PC-3 (cell line): ENCODE measurements around the gene ITM2C. TPM values are rescaled to one million over a fixed set of nuclear protein-coding genes. Genes with fewer than 3 reads are reported as not detected.
A peak's percentile ranks its signal among the peaks of the same experiment; 100 is the strongest.

ENCODE experiments used
- ATAC-seq: fragments of 200-7000 bp; cut with Tn5 transposase; 2 replicates; pipeline ENCODE4 v1.9.1; 2020; ENCODE audit warnings: mild to moderate bottlenecking, moderate library complexity
- BruUV-seq: library from RNA; stranded (reverse); fragments of 400-500 nt; replicated peaks from 2 replicates; lab custom pipeline; 2021; lab: Mats Ljungman, UMichigan
- CTCF ChIA-PET: fragments of 300-600 bp; sonication (Branson Sonifier 250); formaldehyde crosslinking; loops from one replicate; lab custom pipeline; 2022; ENCODE audit warnings: antibody characterized with exemption; lab: Charles Lee
- POLR2A ChIA-PET: fragments of 300-600 bp; sonication (Branson Sonifier 250); formaldehyde crosslinking; loops from one replicate; lab custom pipeline; 2022; ENCODE audit warnings: antibody characterized with exemption; ENCODE audit not compliant: unreplicated experiment; lab: Charles Lee
- DNase-seq: peaks from one replicate; pipeline ENCODE4 v3.0.0-alpha.2; 2015
- H2AFZ ChIP-seq: fragments of 300-600 bp; sonication (generic); 2 replicates; pipeline ENCODE4 v1.6.0; 2016; ENCODE audit warnings: antibody characterized with exemption, low read length
- H3F3A ChIP-seq: fragments of 300-600 bp; sonication (generic); one replicate; pipeline ENCODE4 v1.6.0; 2017; ENCODE audit warnings: antibody characterized with exemption, low read length, control low read depth, mild to moderate bottlenecking; ENCODE audit not compliant: unreplicated experiment
- H3K27ac ChIP-seq: fragments of 300-600 bp; sonication (generic); 2 replicates; pipeline ENCODE4 v1.5.1; 2016; ENCODE audit warnings: mild to moderate bottlenecking, low read length
- H3K27me3 ChIP-seq: fragments of 300-600 bp; sonication (generic); 2 replicates; pipeline ENCODE4 v1.6.1; 2016; ENCODE audit warnings: low read length, mixed read lengths
- H3K36me3 ChIP-seq: fragments of 300-600 bp; sonication (generic); 2 replicates; pipeline ENCODE4 v1.6.1; 2016; ENCODE audit warnings: low read depth, mixed run types, low read length, mixed read lengths
- H3K4me1 ChIP-seq: fragments of 300-600 bp; sonication (generic); 2 replicates; pipeline ENCODE4 v1.5.1; 2016; ENCODE audit warnings: low read length; ENCODE audit not compliant: insufficient read depth
- H3K4me2 ChIP-seq: fragments of 300-600 bp; sonication (generic); 2 replicates; pipeline ENCODE4 v1.6.0; 2016; ENCODE audit warnings: low read length
- H3K4me3 ChIP-seq: fragments of 300-600 bp; sonication (generic); 2 replicates; pipeline ENCODE4 v1.5.1; 2016; ENCODE audit warnings: mild to moderate bottlenecking, low read length, mixed read lengths
- H3K79me2 ChIP-seq: fragments of 300-600 bp; sonication (generic); 2 replicates; pipeline ENCODE4 v1.6.1; 2017; ENCODE audit warnings: low read length, mixed read lengths
- H3K9ac ChIP-seq: fragments of 300-600 bp; sonication (generic); 2 replicates; pipeline ENCODE4 v1.6.0; 2016; ENCODE audit warnings: mild to moderate bottlenecking, low read length
- H3K9me2 ChIP-seq: fragments of 300-600 bp; sonication (generic); replicated peaks from 2 replicates; pipeline ENCODE4 v1.6.1; 2016; ENCODE audit warnings: mixed run types, low read length, mixed read lengths
- H3K9me3 ChIP-seq: fragments of 300-600 bp; sonication (generic); 2 replicates; pipeline ENCODE4 v1.6.1; 2016; ENCODE audit warnings: low read length, mixed read lengths
- H4K20me1 ChIP-seq: fragments of 300-600 bp; sonication (generic); 2 replicates; pipeline ENCODE4 v1.6.1; 2016; ENCODE audit warnings: low read length, mixed read lengths
- EZH2 ChIP-seq: fragments of 300-600 bp; sonication (generic); IDR thresholded peaks from one replicate; pipeline ENCODE4 v1.6.1; 2017; ENCODE audit warnings: antibody characterized with exemption, mild to moderate bottlenecking, low read length; ENCODE audit not compliant: unreplicated experiment
- EZH2phosphoT487 ChIP-seq: fragments of 300-600 bp; sonication (generic); IDR thresholded peaks from 2 replicates; pipeline ENCODE4 v1.6.1; 2018; ENCODE audit warnings: mild to moderate bottlenecking, antibody characterized with exemption, low read length, borderline replicate concordance
- intact Hi-C: fragments of 100-400 bp; cut with micrococcal nuclease; formaldehyde crosslinking; loops from 2 replicates; pipeline ENCODE4 v1.9.0; 2023
- total RNA-seq: library from RNA; depleted of rRNA; stranded (reverse); fragments of >200 nt; gene quantifications from 2 replicates; pipeline ENCODE4 v1.2.3, GENCODE V29; 2014
- TF ChIP-seq, protein P1 (sequence below): fragments of 300-600 bp; sonication (generic); conservative IDR thresholded peaks from 2 replicates; pipeline ENCODE4 v1.5.1; 2017; ENCODE audit warnings: antibody characterized with exemption, low read depth, mild to moderate bottlenecking, low read length

The ITM2C gene
- total RNA-seq, 1 experiment from 2014 or later, result 111 TPM

DNA sequence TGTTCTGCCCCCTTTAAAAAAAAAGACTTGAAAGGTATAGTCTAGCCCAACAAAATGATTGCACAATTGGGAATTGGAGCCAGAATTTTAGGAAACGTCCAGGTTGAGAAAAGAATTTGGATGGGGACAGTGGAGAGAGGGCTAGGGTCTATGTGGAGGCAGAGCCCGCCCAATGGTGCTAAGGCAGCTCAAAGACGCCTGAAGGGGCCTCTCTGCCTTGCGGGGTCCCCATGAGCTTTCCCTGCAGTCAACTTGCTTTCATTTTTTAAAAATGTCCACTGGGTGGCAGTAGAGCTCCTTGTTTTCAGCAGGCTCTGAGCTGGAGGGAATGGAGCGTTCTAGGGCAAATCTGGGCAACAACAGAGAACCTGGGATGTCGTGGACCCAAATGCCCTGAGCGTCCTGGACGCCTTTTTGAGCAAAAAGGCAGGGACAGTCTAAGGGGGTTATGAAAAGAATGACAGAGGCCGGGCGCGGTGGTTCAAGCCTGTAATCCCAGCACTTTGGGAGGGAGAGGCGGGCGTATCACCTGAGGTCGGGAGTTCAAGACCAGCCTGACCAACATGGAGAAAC, 40.2 kb upstream of the ITM2C start:
- Histone ChIP-seq H3K9ac (no peak overlapping the region), H3K9me2 (no peaks in the 10 kb centered on the region), H3K27me3 (no peaks in the 10 kb centered on the region), H3K4me2 (peak overlapping the region; percentile 83), H3K27ac (no peak overlapping the region), H3K4me1 (no peaks in the 10 kb centered on the region), H3K9me3 (no peaks in the 10 kb centered on the region), H3K36me3 (peaks cover 1% of the 10 kb centered on the region; the same call in 1 of the 2 replicates), H2AFZ (peak overlapping the region; percentile 24; the same call in 1 of the 2 replicates), H3K4me3 (peak overlapping the region; percentile 58), H4K20me1 (no peaks in the 10 kb centered on the region), H3K79me2 (no peaks in the 10 kb centered on the region), H3F3A (no peaks in the 10 kb centered on the region)
- TF ChIP-seq EZH2phosphoT487, result no peak
- TF ChIP-seq, protein P1, sequence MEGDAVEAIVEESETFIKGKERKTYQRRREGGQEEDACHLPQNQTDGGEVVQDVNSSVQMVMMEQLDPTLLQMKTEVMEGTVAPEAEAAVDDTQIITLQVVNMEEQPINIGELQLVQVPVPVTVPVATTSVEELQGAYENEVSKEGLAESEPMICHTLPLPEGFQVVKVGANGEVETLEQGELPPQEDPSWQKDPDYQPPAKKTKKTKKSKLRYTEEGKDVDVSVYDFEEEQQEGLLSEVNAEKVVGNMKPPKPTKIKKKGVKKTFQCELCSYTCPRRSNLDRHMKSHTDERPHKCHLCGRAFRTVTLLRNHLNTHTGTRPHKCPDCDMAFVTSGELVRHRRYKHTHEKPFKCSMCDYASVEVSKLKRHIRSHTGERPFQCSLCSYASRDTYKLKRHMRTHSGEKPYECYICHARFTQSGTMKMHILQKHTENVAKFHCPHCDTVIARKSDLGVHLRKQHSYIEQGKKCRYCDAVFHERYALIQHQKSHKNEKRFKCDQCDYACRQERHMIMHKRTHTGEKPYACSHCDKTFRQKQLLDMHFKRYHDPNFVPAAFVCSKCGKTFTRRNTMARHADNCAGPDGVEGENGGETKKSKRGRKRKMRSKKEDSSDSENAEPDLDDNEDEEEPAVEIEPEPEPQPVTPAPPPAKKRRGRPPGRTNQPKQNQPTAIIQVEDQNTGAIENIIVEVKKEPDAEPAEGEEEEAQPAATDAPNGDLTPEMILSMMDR, result peak; percentile 83
- peak; percentile 80 for ATAC-seq
- BruUV-seq, result no TSS peak
- intact Hi-C loops, result loop anchor here (1.0 to 5.0 kb wide), 4 partner anchors 78 to 628 kb away; no protein-coding TSS in a partner anchor
- peak; percentile 82 for DNase-seq
- ChIA-PET CTCF (interaction anchor here (0.6 to 1.9 kb wide), 10 partner anchors 12 to 478 kb away, joined by 3 to 19 read pairs (median 4); partner anchors contain the start of gene ITM2C), POLR2A (interaction anchor here (0.7 kb wide), 1 partner anchor 163 kb away, joined by 4 read pairs; no protein-coding TSS in a partner anchor)

DNA sequence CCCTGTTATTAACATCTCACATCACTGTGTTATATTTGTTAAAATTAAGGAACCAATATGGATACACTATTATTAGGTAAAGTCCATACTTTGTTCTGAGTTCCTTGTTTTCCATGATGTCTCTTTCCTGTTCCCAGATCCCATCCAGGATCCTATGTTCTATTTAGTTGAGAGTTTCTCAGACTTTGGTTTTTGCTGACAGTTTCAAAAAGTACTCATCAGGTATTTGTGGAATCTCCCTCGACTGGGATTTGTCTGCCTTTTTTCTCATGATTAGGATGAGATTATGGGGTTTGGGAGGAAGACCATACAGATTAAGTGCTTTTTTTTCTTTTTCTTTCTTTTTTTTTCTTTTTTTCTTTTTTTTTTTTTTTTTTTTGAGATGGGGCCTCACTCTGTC, 39.4 kb upstream of the ITM2C start:
- TF ChIP-seq EZH2phosphoT487, result no peak
- no peak for TF ChIP-seq EZH2
- TF ChIP-seq, protein P1, result no peak
- Histone ChIP-seq H3K4me3 (no peak overlapping the region), H3K27ac (no peak overlapping the region), H3K4me1 (no peaks in the 10 kb centered on the region), H3K9me3 (no peaks in the 10 kb centered on the region), H3K27me3 (no peaks in the 10 kb centered on the region), H3K79me2 (no peaks in the 10 kb centered on the region), H4K20me1 (no peaks in the 10 kb centered on the region), H3K36me3 (no peaks in the 10 kb centered on the region; the same call in 1 of the 2 replicates), H3K9ac (no peak overlapping the region), H2AFZ (no peak overlapping the region), H3K4me2 (no peak overlapping the region), H3F3A (no peaks in the 10 kb centered on the region), H3K9me2 (no peaks in the 10 kb centered on the region)
- DNase-seq (no peak), ATAC-seq (no peak)
- CTCF ChIA-PET, result interaction anchor here (0.6 kb wide), 1 partner anchor 738 kb away, joined by 3 read pairs; no protein-coding TSS in a partner anchor
- intact Hi-C loops, result no loop called here
- no TSS peak for BruUV-seq
- POLR2A ChIA-PET, result no interaction called here

DNA sequence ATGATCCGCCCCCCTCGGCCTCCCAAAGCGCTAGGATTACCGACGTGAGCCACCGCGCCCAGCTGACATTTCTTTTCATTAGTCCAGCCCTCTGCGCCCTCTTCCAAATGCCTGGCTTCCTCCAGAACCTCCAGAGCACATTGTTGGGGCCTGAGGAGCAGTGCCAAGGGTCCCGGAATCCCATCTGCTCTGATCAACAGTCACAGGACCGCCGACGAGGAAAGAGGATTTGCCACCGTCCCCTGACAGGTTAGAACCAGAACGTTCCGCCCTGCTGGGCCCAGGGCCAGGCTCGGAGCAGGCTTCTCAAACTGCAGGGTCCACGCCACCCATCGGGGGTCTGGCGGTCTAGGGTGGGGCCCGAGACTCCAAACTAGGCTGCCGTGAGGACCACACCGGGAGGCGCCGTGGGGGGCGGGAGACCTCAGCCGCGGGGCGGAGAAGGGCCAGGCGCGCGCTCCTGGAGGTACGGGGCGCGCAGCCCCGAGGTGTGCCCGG, 36.9 kb upstream of the ITM2C start:
- H3K4me1 ChIP-seq, result no peaks in the 10 kb centered on the region
- no peaks in the 10 kb centered on the region for H3K36me3 ChIP-seq
- H3F3A ChIP-seq, result no peaks in the 10 kb centered on the region
- no peak overlapping the region for H2AFZ ChIP-seq
- no peak overlapping the region for H3K4me3 ChIP-seq
- no peak overlapping the region for H3K27ac ChIP-seq
- no peak overlapping the region for H3K9ac ChIP-seq
- ATAC-seq (no peak), DNase-seq (no peak)
- no TSS peak for BruUV-seq
- no peaks in the 10 kb centered on the region for H3K9me2 ChIP-seq
- no peaks in the 10 kb centered on the region for H3K9me3 ChIP-seq
- ChIA-PET CTCF (no interaction called here), POLR2A (no interaction called here)
- no peak overlapping the region for H3K4me2 ChIP-seq
- H4K20me1 ChIP-seq, result no peaks in the 10 kb centered on the region
- H3K27me3 ChIP-seq, result no peaks in the 10 kb centered on the region
- TF ChIP-seq, protein P1, result no peak
- TF ChIP-seq EZH2phosphoT487 (no peak), EZH2 (no peak)
- intact Hi-C loops, result no loop called here
- no peaks in the 10 kb centered on the region for H3K79me2 ChIP-seq
